ENCODE measurements around the gene RARG.
"Not testable (repeated sequence)": the region's sequence is repeated elsewhere in the genome, so short reads cannot be mapped to it uniquely, and the experiment has no call there.

Gene RARG

GRCh38 chr12:53163008-53163407, 69.0 kb downstream of the RARG start:
- not testable (repeated sequence) for DNase-seq

DNA sequence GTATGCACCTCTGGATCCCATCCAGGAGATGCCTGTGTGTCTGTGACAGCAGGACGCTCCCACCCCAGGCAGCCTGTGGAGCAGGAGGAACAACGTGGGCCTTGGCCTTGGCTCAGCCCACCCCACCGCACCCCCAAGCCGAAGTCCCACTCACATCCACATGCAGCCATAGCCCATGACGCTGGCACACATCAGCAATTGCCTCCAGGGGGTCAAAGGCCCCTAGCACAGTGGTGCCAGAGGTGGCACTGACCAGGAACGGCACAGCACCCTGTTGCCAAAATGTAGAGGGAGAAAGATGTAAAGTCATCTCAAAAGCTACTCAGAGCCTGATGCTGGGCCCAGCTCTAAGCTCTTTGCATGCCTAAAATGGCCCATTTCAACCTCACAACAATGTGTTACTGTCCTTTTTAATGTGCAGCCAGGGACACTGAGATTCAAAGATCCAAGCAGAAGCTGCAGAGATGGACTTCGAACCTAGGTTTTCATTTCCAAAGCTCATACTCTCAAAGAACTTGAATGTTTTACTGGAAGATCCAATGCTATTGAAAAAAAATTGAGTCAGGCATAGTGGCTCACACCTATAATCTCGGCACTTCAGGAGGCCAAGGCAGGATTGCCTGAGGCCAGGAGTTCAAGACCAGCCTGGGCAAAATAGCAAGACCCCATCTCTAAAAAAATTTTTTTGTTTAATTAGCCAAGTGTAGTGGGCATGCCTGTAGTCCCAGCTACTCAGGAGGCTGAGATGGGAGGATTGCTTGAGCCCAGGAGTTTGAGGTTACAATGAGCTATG, 70.7 kb downstream of the RARG start:
- DNase-seq: no peak

DNA sequence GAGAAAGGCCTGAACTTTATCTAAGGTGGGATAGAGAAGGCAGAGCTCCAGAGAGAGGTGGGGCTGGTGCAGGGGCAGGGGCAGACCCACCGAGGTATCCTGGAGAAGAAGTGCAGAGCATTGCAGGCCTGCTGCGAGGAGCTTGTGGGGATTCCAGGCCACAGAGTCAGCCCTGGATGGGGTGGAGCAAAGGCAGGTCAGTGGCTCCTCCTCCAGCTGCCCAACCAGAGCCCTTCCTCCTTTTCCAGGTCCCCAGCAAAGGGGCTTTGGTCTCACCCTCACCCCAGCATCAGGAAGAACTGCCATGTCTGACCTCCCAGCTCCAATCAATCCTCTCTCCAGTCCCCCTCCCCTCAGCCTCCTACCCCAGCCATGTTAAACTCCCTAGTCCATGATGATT, 71.3 kb downstream of the RARG start:
- no peak for DNase-seq

Data from NCI-H446 treated with DMSO at 0.1 percent for 48 hours (cell line).